Measurements from ENCODE around the gene SLC16A9.

Gene SLC16A9

DNA sequence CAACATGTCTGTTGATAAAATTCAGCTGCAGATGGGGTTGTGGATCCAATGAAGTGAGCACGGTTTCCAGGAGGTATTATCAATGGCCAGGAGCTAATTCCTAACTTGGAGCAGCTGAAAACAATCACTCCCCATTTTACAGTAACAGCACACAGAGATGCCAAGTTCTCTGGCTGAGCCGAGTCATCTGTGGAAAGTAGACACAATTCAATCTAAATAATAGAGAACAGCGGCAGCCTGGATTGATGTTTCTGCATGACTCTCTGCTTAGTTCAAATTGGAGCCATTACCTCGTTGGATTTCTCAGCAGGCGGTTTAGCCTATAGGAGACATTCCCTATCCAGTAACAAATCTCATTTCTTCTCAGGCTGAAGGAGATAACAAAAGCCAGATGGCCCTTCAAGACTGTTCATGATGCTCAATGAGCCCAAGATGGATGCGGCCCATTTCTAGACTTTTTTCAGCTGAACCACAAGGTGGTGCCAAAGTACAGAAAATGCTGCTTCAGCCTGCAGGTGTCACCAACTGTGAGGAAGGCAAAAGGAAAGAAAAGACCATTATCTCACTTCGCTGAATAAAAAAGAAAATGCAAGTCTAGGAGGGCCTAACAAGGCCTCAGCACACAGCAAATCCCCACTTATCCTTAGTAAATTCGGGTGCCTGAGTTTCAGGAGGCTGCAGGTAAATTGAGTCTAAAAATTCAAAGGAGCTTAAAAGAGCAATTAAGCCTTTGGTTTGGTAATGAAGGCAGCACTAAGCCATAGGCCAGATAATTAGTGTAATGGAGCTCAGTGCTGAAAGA is 83.7 kb downstream of the SLC16A9 start:
- peak; percentile 37 for DNase-seq

DNA sequence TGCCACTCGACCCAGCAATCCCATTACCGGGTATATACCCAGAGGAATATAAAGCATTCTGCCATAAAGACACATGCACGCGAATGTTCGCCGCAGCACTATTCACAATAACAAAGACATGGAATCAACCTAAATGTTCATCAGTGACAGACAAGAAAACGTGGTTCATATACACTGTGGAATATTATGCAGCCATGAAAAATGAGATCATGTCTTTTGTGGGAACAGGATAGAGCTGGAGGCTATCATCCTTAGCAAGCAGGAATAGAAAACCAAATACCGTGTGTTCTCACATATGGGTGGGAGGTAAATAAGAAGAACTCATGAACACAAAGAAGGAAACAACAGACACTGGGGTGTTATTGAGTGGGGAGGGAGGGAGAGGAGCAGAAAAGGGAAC is 84.7 kb downstream of the SLC16A9 start:
- DNase-seq = no peak

DNA sequence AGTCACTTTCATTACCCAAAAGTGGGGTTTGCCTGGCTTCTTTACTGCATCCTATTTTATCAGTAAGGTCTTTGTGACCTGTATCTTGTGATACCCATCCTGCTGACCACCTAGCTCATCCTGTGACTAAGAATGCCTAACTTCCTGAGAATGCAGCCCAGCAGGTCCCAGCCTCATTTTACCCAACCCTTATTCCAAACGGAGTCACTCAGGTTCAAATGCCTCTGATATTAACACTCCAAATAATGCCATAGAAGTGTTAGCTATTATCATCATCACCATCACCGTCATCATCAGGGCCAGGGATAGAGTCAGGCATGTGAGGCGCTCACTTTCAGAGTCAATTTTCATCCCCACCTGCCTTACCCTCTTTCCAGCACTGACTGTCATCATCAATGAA is 85.5 kb downstream of the SLC16A9 start:
- DNase-seq = no peak

GRCh38 chr10:59623133-59624121 is 86.2 kb downstream of the SLC16A9 start:
- no peak for DNase-seq

DNA sequence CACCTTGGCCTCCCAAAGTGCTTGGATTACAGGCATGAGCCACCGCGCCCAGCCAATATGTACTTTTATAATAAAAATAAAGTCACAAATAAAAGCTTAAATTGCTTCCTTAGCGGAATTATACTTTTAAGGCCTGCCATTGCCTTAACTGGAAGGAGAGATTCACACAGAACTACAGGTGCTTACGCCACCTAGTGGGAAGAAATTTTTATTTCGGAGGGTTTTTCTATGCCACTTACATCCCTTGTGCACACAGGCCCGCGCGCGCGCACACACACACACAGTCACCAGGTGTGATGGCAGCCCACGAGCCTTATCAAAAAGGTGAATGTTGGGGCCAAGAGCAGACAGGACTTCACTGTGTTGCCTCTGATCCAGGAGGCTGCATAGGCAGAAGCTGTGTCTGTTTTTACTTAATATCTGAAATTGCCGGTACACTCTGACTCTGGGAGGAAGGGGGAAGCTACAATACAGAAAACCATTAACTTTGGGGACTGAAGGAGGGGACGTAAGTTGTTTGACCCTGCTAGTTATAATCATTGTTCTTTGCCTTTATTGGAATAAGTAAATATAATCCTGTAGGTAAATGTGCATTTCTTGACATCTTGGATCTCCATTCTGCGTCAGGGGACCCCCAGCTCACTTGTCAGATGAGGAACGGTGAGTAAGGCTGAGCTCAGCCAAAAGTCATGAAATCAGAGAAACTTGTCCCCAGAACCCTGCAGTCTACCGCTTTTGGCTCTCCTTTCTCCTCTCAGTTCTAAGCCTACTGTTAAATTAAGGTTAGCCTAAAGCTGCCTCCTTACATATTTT is 87.1 kb downstream of the SLC16A9 start:
- DNase-seq = peak; percentile 15

GRCh38 chr10:59621771-59622170 is 87.9 kb downstream of the SLC16A9 start:
- DNase-seq = no peak

DNA sequence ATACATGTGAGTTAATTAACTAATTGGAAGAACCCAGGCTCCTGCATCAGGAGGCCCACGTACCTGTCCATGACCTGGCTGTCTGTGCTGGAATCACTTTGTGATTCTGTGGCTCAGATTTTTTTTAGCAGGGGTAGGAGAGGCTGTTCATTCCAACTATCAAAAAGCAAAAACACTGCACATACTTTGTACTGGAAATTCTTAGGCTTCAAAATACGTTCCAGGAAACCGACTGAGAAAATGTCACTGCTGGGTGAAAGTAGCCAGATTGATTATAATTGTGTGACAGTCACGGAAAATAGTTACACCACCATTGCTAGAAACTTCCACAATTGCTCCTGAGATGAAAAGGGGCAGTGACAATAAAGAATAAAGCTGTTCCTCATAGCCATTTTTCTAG is 91.0 kb downstream of the SLC16A9 start:
- no peak for DNase-seq

DNA sequence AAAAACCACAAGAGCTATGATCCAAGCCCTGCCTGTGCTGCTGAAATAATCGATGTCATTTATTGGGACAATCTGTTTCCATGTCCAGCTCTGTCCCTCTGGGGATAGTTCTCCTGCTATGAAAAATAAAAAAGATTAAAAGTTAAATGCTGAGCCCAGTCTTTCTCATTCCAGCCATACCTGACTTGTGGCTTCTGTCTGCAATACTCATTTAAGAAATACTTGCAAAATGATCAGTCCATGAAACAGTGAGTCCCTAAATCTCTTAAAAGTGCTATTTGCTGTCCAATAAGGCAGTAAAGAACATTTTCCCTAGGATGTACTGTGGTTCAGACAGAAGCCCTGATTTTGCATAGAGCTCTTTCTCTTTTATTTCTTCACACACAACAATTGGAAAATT is 91.7 kb downstream of the SLC16A9 start:
- no peak for DNase-seq

DNA sequence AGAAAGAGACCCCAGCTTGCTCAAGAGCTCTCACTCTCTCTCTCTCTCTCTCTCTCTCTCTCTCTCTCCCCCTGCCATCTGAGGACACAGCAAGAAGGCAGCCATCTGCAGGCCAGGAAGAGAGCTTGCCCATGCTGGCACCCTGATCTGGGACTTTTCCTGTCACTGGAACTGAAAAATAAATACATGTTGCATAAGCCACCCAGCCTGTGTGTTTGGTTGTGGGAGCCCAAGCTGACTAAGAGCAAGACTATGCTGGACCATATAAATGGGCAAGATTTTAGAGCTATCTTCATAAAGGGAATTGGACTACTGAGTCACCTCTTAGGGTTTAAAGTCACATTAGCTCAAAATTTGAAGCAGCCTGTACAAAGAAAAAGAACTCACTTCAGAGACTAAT is 98.6 kb downstream of the SLC16A9 start:
- no peak for DNase-seq

DNA sequence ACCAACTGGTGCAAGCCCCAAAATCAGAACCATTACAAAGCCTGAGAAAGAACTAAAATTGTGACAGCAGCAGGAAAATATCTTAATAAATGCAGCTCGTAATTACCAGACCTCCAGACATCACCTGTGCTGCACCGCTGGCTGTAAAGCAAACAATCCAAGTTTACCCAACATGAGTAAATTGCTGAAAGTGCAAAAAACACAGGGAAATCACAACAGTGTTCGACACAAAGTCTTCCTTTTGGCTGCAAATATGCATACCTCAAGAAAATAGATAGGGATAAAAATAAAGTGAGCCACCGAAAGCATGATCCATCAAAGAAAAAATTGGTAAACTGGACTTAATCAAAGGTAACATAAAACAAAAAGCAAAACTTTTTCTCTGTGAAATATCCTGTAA is 101.7 kb downstream of the SLC16A9 start:
- DNase-seq = no peak

GRCh38 chr10:59606551-59606961 is 103.1 kb downstream of the SLC16A9 start:
- no peak for DNase-seq

GRCh38 chr10:59601985-59602384 is 107.7 kb downstream of the SLC16A9 start:
- no peak for DNase-seq
